ENCODE data around the gene LYRM9.

Gene LYRM9

DNA sequence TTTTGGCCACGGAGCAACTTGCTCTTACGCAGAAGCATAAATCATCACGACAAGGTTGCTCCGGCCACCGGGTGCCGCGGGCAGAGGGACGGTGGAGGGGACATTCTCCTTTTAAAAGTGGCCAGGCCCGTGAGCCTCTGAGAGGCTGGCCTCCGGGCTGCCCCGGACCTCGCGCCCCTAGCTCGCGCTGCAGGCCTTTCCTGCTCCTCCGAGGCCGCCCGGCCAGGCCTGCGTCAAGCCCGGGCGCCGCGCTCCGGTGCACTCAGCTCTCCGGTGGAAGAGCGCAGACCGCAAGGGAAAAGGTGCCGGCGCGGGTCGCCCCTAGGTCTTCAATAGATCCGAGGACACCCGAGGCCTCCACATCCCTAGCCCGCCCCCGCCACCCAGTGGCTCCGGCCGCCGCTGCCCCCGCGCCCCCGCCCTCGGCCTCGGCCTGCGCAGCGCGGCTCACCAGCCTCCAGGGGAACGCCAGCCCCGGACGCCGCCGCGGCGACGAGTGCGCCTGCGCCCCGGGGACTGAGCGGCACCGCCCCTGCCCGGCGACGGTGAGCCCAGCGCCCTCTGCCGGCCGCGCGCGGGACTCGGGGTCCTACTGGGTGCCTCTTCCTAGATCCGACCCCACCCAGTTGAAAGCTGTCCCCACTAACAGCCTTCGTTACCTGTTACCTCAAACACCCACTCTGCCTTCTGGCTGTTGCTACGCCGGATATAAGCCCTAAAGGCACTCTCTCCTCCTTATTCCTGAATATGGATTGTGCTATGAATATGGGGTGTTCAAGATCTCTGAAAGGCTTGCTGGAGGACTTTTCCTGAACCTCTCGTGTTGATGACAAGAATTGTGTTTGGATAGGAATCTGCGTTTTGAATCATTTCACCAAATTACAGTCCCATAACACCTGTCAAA is at the start of gene LYRM9:
LYRM9 (minus strand) TSS at position 500 of the 904 bp plus-strand sequence. CDS start 10,671 bp downstream, outside the sequence.
- DNase-seq (ENCODE audit: insufficient read length, low spot score) = peak; percentile 73
- peak; percentile 88 for TF ChIP-seq POLR2A (IDR thresholded peaks at IDR 0.05; ENCODE audit: low read depth, low read length)
- FAIRE-seq = no peak

DNA sequence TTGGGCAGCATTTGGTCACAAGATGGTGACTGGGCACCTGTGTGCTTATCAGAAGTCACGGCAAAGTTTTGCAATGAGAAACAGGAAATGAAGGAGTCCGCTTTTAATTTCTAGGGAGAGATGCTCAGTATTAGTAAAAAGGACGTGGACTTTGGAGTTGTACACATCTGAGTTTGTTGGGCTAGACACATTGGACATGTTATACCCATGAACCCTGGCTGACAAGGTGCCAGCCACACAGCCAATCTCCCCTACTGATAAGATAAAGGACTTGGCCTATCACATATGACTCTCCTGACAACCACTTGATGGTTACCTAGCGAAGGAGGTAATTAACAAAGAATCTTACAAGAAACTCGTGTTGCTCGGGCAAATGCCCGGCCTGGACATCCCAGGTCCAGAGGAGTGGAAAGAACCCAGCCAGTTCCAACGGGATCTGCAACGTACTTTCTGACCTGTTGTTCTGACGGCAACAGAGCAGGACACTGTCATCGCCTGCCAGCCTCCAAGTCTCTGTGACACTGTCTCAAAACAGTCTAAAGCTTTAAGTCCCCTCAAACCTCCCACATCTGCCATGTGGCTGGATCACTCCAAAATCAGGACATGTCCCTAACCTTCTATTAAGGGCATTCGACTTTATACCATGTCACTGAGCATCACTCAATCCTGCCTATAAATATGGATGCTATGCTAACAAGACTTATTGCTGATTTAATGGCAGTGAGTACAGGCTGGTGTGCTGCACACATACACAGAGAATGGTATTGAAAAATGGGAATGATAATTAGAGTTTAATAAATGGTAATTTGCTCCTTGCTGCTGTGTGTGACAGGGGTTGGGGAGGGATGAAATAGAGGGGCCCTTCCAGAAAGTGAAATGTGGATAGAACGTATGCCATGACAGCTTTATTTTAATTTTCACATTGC is 47.6 kb upstream of the LYRM9 start:
- no peak for FAIRE-seq
- TF ChIP-seq POLR2A (IDR thresholded peaks at IDR 0.05; ENCODE audit: low read depth, low read length) = no peak
- no peak for DNase-seq (ENCODE audit: insufficient read length, low spot score)

DNA sequence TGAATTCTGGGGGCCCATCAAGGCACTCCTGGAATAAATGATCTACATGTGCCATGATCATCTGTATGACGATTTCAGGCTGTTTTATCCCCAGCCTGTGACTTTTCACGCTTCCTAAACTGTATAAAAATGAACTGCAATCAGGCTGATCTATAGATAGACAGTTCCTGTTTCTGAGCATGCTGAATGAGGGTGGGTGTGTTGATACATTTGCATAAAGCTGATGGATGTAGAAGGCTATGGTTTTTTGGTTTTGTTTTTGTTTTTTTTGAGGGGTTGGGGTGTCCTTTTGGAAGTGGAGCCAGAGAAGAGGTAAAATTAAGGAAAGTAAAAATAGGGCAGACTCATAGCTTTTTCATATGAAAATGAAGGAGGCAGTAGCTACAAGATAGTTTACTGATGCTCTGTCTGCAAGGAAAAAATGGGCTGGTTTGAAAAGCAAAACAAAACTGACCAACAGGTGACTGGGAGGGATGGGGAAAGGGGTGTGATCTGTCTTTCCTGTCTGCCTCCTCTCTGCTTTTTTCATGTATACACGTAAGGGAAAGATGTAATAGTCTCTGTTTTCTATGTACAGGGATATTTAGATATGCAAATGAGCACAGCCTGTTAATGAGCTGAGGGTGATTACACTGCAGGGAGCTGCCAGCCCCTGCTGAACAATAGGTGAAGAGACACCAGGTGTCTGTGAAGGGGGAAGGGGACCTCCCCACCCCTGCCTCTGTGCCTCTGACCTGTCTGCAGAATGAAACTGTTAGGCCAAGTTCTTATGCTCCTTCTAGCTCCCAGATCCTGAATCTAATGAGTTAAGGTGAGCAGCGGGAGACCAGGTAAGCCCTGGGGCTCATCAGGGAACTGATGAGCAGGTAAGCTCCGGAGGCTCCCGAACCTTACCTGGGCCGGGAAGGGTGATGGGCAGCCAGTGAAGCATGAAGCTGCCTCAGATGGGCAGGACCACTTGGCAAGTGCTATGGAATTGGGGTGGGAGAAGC is 46.6 kb upstream of the LYRM9 start:
- DNase-seq (ENCODE audit: insufficient read length, low spot score) = no peak
- TF ChIP-seq POLR2A (IDR thresholded peaks at IDR 0.05; ENCODE audit: low read depth, low read length) = no peak
- FAIRE-seq = no peak

DNA sequence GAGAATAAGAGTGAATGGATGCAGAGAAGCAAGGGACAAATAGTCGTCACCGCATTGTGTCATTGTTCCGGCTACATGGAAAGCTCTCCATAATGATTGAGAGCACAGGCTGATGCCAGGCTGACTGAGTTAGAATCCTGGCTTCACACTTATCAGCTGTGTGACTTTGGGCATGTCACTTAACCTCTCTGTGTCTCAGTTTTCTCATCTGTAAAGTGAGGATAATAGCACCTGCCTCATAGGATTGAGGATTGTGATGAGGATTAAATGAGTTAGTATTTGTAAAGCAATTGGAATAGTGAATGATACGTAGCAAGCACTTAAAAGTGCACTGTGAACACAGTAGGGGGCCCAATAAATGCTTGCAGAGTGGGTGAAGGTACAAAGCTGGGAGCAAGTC is 45.7 kb upstream of the LYRM9 start:
- DNase-seq (ENCODE audit: insufficient read length, low spot score) (no peak), FAIRE-seq (no peak)
- TF ChIP-seq POLR2A (IDR thresholded peaks at IDR 0.05; ENCODE audit: low read depth, low read length) = no peak

DNA sequence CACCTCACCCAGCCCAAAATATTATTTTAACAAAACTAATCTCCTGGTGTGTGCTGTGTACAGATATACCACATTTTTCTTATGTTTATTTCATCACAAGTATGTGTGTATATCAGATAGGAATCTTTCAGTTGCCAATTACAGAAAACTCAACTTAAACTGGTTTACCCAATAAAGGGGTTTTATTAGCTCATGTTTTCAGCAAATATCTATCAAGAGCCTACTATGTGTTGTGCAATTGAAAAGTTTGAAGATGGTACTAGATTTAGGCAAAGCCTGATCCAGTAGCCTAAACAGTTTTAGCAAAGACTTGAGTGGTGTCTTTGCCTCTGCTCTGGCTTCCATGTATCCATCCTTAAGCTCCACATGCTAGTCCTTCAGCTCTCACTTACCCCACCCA is 45.1 kb upstream of the LYRM9 start:
- no peak for DNase-seq (ENCODE audit: insufficient read length, low spot score)
- no peak for TF ChIP-seq POLR2A (IDR thresholded peaks at IDR 0.05; ENCODE audit: low read depth, low read length)
- no peak for FAIRE-seq

DNA sequence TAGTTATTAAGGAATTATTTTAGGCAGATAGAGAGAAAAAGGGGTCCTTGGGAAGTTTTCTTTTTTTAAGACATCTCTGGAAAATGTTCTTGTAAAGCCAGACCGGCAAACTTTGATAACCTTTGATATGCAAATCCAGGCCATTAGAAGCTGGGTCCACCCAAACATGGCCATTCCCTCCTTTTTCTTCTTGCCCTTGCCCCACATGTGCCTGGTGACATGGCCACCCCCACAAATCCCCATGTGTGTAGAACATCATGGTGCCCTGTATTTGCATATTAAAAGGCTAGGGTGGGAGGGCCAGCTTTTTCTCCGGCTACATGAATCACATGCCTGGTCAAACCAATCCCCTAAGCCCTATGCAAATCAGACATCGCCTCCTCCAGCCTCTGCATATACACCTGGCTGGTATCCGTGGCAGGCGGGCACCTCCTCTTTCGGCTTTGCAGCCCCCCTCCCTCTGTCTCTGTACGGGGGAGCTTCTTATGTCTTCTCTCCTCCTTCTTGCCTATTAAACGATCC is 43.9 kb upstream of the LYRM9 start:
- no peak for FAIRE-seq

DNA sequence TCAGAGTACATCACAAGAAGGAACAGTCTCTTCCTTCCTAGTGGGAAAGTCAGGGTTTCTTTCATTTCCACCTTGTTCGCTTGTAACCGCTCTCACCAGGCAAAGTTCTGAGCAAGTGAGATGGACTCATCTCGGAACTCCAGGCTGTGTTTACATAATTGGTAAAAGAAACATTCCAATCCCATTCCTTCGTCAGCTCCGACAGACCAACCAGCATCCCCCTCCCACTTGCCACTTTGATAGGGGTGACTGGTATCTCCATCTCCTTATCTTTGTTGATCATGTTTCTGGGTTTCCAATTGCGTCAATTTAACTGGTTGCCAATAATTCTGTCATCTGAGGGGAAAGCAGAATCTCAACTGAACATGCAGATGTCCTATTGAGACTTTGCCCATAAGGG is 36.8 kb upstream of the LYRM9 start:
- FAIRE-seq (no peak), DNase-seq (ENCODE audit: insufficient read length, low spot score) (no peak)
- no peak for TF ChIP-seq POLR2A (IDR thresholded peaks at IDR 0.05; ENCODE audit: low read depth, low read length)

More for the DNA sequence above, 43.9 kb upstream of the LYRM9 start:
- no peak for TF ChIP-seq POLR2A (IDR thresholded peaks at IDR 0.05; ENCODE audit: low read depth, low read length)
- no peak for DNase-seq (ENCODE audit: insufficient read length, low spot score)

DNA sequence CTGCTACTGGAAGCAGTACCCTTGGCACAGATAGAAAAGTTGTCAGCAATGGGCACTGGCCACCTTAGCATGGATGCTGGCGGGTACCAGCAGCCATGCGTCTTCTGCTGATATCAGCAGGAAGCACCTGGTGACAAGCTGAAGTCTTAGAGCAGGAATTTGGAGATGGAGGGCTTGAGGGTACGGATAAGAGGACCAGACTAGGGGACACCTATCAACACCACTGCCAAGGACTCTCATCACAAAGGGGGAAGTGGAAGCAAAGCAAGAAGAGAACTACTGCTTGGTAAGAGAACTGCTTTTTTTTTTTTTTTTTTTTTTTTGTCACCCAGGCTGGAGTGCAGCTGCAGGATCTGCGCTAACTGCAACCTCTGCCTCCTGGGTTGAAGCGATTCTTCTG is 35.4 kb upstream of the LYRM9 start:
- no peak for FAIRE-seq
- no peak for TF ChIP-seq POLR2A (IDR thresholded peaks at IDR 0.05; ENCODE audit: low read depth, low read length)
- DNase-seq (ENCODE audit: insufficient read length, low spot score) = no peak

DNA sequence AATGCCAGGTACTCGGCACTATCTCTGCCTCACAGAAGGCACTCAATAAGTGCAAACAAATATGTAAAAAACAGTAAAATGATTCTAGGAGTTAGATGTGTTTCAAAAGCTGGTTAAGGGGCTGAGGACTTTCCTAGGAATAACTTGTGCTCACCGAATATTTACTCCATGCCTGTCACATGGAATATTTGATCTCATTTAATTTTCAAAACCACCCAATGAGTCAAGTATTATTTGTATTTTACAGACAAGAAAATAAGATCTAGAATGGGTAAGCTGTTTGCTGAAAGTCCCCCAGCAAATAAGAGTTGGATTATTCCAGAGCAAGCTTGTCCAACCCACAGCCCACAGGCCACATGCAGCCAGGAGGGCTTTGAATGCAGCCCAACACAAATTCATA is 34.6 kb upstream of the LYRM9 start:
- FAIRE-seq (no peak), DNase-seq (ENCODE audit: insufficient read length, low spot score) (no peak)
- no peak for TF ChIP-seq POLR2A (IDR thresholded peaks at IDR 0.05; ENCODE audit: low read depth, low read length)

DNA sequence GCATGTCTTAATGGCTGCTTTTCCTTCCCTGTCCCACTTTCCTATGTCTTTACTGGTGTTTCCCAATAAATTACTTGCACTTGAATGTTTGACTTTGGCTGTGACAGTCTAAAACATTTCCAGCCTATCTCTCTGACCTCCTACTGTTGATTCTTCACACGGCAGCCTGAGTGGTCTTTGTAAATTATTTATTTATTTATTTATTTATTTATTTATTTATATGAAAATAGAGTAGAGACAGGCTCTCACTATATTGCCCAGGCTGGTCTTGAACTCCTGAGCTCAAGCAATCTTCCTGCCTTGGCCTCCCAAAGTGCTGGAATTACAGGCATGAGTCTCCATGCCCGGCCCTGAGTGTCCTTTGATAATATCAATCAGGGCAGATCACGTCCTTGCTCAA is 28.4 kb upstream of the LYRM9 start:
- no peak for TF ChIP-seq POLR2A (IDR thresholded peaks at IDR 0.05; ENCODE audit: low read depth, low read length)
- no peak for FAIRE-seq
- no peak for DNase-seq (ENCODE audit: insufficient read length, low spot score)

DNA sequence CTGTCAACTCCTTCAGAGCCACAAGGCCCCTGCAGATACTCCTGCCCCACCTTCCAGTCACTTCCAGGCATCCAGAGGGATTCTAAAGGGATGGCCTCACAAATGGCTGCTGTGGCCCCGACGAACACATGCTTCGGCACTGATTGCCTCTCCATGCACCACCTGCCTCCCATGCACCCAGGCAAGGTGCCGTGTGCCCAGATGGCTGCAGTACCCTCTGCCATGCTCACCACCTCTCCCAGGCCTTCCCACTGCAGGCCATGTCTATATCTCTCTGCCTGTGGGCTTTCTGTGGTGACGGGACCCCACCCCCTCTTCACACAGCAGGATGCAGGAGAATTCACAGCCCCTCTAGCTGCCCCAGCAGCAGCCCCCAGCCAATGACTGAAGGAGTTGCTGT is 27.9 kb upstream of the LYRM9 start:
- DNase-seq (ENCODE audit: insufficient read length, low spot score) (no peak), FAIRE-seq (no peak)
- TF ChIP-seq POLR2A (IDR thresholded peaks at IDR 0.05; ENCODE audit: low read depth, low read length) = no peak

DNA sequence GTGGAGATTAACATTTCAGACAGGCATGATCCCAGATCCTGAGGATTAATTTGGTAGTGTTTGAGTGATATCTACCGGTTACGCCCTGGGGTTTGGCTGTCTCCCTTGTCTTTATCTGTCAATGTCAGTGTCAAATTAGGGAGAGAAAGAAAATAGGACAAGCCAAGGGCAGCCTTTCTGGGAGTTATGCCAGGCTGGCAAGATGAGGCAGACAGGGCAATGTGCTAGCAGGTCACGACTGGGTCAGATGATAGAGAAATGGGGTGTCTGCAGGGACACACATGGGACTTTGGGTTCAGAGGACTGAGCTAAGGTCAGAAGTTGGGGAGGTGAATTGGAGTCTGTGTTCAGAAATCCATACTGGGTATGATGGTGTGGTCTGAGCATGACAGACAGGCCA is 27.4 kb upstream of the LYRM9 start:
- no peak for FAIRE-seq
- no peak for DNase-seq (ENCODE audit: insufficient read length, low spot score)
- TF ChIP-seq POLR2A (IDR thresholded peaks at IDR 0.05; ENCODE audit: low read depth, low read length) = no peak

DNA sequence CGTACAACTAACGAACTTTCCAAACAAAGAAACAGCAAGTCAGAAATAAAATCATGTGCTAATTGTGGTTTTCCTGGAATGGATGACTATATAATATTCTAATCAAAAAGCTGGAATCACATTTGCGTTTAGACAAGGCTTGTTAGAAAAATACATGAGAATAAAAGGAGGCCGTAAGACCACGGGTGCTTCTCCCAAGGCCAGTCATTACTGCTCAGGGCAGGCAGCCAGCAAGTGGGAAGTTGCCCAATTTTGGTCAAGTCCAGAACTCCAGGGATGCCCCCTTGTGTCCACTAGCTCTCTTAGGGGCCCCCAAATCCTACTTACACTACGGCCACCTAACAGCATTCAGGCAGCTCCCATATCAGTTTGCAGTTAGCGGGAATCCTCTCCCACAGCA is 25.9 kb upstream of the LYRM9 start:
- no peak for TF ChIP-seq POLR2A (IDR thresholded peaks at IDR 0.05; ENCODE audit: low read depth, low read length)
- FAIRE-seq = no peak
- no peak for DNase-seq (ENCODE audit: insufficient read length, low spot score)

Data from H54 (cell line).